ENCODE data around the gene ITFG1.
"Not testable (repeated sequence)": the region's sequence is repeated elsewhere in the genome, so short reads cannot be mapped to it uniquely, and the experiment has no call there.

Gene ITFG1

DNA sequence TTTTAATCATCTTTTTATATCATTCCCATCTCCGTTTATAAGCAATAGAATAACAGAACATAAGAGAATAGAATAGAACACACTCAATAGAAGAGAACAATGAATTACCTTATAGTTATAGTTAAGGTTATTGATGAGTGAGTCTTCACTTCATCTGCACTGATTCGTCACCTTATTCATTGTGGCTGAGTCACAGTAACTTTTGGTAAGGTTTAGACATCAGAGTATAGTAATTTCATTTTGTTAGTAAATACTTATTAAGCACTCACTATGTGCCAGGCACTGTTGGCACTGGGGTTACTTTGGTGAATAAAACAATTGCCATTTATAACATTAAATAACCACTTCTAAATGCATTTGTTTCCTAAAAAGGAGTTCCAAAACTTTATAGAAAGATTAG is 22.8 kb upstream of the ITFG1 start:
- no peak overlapping the region for H3K4me3 Mint-ChIP-seq
- no peak overlapping the region for H3K27ac Mint-ChIP-seq
- no peaks in the 10 kb centered on the region for H3K9me3 Mint-ChIP-seq
- peaks cover 16% of the 10 kb centered on the region for H3K36me3 Mint-ChIP-seq
- CTCF ChIA-PET, result no interaction called here
- no peak for DNase-seq
- peaks cover 3% of the 10 kb centered on the region for H3K4me1 Mint-ChIP-seq
- no peaks in the 10 kb centered on the region for H3K27me3 Mint-ChIP-seq

- CTCF ChIA-PET, result no interaction called here
- peak overlapping the region; percentile 49 for H3K27ac Mint-ChIP-seq
- peaks cover 9% of the 10 kb centered on the region for H3K36me3 Mint-ChIP-seq
- H3K4me1 Mint-ChIP-seq, result peaks cover 3% of the 10 kb centered on the region
- H3K4me3 Mint-ChIP-seq, result no peak overlapping the region
- H3K27me3 Mint-ChIP-seq, result no peaks in the 10 kb centered on the region
- no peak for DNase-seq
- no peaks in the 10 kb centered on the region for H3K9me3 Mint-ChIP-seq
Measured at GRCh38 chr16:47481698-47482374, 21.0 kb upstream of the ITFG1 start.

DNA sequence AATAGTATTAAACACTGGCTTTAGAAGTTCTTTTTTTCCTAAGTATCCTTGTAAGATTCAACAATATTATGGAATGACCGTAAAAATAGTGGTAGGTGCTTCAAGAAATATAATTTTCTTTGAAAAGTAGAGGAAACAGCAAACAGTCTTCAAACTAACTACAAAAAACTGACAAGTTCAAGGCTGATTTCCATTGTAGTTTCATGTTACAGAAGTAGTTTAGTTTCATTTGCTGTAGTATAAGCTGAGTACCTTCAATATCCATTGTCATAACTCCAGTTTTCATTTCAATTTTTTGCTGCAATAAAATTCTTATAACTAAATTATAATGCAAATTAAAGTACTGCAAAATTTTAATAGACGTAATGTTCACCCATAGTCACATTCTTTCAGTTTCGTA is 19.5 kb upstream of the ITFG1 start:
- peaks cover 8% of the 10 kb centered on the region for H3K36me3 Mint-ChIP-seq
- CTCF ChIA-PET, result no interaction called here
- no peak for DNase-seq
- H3K27ac Mint-ChIP-seq, result no peak overlapping the region
- H3K27me3 Mint-ChIP-seq, result no peaks in the 10 kb centered on the region
- H3K9me3 Mint-ChIP-seq, result no peaks in the 10 kb centered on the region
- H3K4me1 Mint-ChIP-seq, result peaks cover 3% of the 10 kb centered on the region
- H3K4me3 Mint-ChIP-seq, result no peak overlapping the region

- CTCF ChIA-PET, result no interaction called here
Measured at GRCh38 chr16:47477679-47478078, 16.8 kb upstream of the ITFG1 start.

GRCh38 chr16:47476654-47477345 is 15.9 kb upstream of the ITFG1 start:
- Mint-ChIP-seq H3K27ac (no peak overlapping the region), H3K9me3 (no peaks in the 10 kb centered on the region), H3K36me3 (peaks cover 8% of the 10 kb centered on the region), H3K4me3 (no peak overlapping the region), H3K4me1 (no peaks in the 10 kb centered on the region), H3K27me3 (no peaks in the 10 kb centered on the region)
- CTCF ChIA-PET, result no interaction called here
- DNase-seq, result no peak

More at GRCh38 chr16:47477679-47478078, 16.8 kb upstream of the ITFG1 start:
- no peaks in the 10 kb centered on the region for H3K4me1 Mint-ChIP-seq
- no peak overlapping the region for H3K4me3 Mint-ChIP-seq
- no peaks in the 10 kb centered on the region for H3K27me3 Mint-ChIP-seq
- peaks cover 8% of the 10 kb centered on the region for H3K36me3 Mint-ChIP-seq
- no peak for DNase-seq
- no peak overlapping the region for H3K27ac Mint-ChIP-seq
- H3K9me3 Mint-ChIP-seq, result no peaks in the 10 kb centered on the region

- Mint-ChIP-seq H3K27ac (no peak overlapping the region), H3K9me3 (no peaks in the 10 kb centered on the region), H3K4me3 (no peak overlapping the region), H3K4me1 (no peaks in the 10 kb centered on the region), H3K27me3 (no peaks in the 10 kb centered on the region), H3K36me3 (peaks cover 12% of the 10 kb centered on the region)
- CTCF ChIA-PET, result interaction anchor here (0.6 kb wide), 1 partner anchor 351 kb away, joined by 3 read pairs; no protein-coding TSS in a partner anchor
- DNase-seq, result no peak
Measured at GRCh38 chr16:47475786-47476185, 14.9 kb upstream of the ITFG1 start.

DNA sequence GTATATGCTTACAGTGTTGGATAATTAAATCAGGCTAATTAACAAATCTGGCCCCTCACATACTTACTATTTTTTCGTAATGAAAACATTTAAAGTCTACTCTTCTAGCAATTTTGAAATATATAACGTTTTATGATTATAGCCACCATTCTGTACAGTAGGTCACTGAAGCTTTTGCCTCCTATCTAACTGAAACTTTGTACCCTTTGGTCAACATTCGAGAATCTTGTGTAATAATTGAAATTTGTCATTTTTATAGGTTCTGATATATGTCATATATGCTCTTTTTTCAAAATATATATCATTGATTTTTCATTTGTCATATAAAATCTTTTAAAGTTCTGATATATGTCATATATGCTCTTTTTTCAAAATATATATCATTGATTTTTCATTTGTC is 12.9 kb upstream of the ITFG1 start:
- H3K27me3 Mint-ChIP-seq, result no peaks in the 10 kb centered on the region
- no peaks in the 10 kb centered on the region for H3K4me1 Mint-ChIP-seq
- CTCF ChIA-PET, result no interaction called here
- H3K27ac Mint-ChIP-seq, result no peak overlapping the region
- peaks cover 8% of the 10 kb centered on the region for H3K36me3 Mint-ChIP-seq
- no peak for DNase-seq
- H3K4me3 Mint-ChIP-seq, result no peak overlapping the region
- H3K9me3 Mint-ChIP-seq, result no peaks in the 10 kb centered on the region

GRCh38 chr16:47473004-47473403 is 12.1 kb upstream of the ITFG1 start:
- H3K4me3 Mint-ChIP-seq, CTCF ChIA-PET, DNase-seq, H3K9me3 Mint-ChIP-seq, H3K27ac Mint-ChIP-seq, H3K27me3 Mint-ChIP-seq, H3K36me3 Mint-ChIP-seq, H3K4me1 Mint-ChIP-seq: not testable (repeated sequence)

GRCh38 chr16:47470810-47471209 is 9.9 kb upstream of the ITFG1 start:
- H3K36me3 Mint-ChIP-seq, result peaks cover 11% of the 10 kb centered on the region
- CTCF ChIA-PET, result no interaction called here
- no peaks in the 10 kb centered on the region for H3K4me1 Mint-ChIP-seq
- H3K4me3 Mint-ChIP-seq, result no peak overlapping the region
- H3K9me3 Mint-ChIP-seq, result no peaks in the 10 kb centered on the region
- no peak for DNase-seq
- no peaks in the 10 kb centered on the region for H3K27me3 Mint-ChIP-seq
- no peak overlapping the region for H3K27ac Mint-ChIP-seq

DNA sequence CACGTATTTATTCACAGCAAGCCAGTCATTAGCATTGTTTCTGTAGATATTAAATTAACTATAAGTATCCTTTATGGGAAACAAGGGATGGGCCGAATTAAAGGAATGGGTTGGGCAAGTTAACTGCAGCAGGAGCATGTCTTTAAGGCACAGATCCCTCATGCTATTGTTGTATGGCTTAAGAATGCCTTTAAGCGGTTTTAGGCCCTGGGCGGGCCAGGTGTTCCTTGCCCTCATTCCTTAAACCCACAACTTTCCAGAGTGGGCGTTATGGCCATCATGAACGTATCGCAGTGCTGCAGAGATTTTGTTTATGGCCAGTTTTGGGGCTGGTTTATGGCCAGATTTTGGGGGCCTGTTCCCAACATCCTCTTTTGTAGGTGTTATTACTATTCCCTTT is 9.3 kb upstream of the ITFG1 start:
- Mint-ChIP-seq H3K9me3 (no peaks in the 10 kb centered on the region), H3K27me3 (no peaks in the 10 kb centered on the region), H3K36me3 (peaks cover 9% of the 10 kb centered on the region), H3K4me1 (peaks cover 2% of the 10 kb centered on the region), H3K27ac (no peak overlapping the region), H3K4me3 (no peak overlapping the region)
- CTCF ChIA-PET, result no interaction called here
- DNase-seq, result no peak

DNA sequence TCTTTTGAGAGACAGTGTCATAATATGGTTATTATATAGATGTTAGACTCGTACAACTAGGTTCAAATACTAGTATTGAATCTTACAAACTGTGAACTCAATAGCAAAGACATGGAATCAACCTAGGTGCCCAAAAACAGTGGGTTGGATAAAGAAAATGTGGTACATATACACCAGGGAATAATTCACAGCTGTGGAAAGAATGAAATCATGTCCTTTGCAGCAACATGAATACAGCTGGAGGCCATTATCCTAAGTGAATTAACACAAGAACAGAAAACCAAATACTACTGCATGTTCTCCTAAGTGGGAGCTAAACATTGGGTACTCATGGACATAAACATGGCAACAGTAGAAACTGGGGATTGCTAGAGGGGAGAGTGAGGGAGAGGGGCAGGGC is 8.4 kb upstream of the ITFG1 start:
- no peak for DNase-seq
- no peaks in the 10 kb centered on the region for H3K9me3 Mint-ChIP-seq
- H3K4me1 Mint-ChIP-seq, result peaks cover 3% of the 10 kb centered on the region
- H3K4me3 Mint-ChIP-seq, result no peak overlapping the region
- peaks cover 9% of the 10 kb centered on the region for H3K36me3 Mint-ChIP-seq
- H3K27me3 Mint-ChIP-seq, result no peaks in the 10 kb centered on the region
- no peak overlapping the region for H3K27ac Mint-ChIP-seq
- CTCF ChIA-PET, result no interaction called here

DNA sequence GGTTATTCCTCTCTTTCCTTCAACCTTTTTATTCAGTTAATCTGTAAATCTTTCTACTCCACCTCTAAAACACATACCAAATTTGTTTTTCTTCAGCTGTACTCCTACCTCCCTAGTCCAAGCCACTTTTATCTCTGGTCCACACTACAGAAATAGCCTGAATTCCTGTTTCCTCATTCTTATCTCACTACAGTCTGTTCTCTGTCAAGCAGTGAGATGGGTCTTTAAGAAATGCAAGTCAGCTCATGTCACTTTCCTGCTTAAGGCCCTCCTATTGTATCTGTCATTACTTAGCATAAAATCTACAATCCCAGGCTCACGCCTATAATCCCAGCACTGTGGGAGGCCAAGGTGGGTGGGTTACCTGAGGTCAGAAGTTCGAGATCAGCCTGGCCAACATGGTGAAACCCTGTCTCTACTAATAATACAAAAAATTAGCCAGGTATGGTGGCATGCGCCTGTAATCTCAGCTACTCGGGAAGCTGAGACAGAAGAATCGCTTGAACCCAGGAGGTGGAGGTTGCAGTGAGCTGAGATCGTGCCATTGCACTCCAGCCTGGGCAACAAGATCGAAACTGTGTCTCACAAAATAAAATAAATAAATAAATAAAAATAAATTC is 7.3 kb upstream of the ITFG1 start:
- CTCF ChIA-PET, H3K9me3 Mint-ChIP-seq, H3K4me3 Mint-ChIP-seq, H3K27ac Mint-ChIP-seq, H3K27me3 Mint-ChIP-seq, DNase-seq: not testable (repeated sequence)
- Mint-ChIP-seq H3K4me1 (peaks cover 12% of the 10 kb centered on the region), H3K36me3 (peaks cover 15% of the 10 kb centered on the region)

GRCh38 chr16:47467501-47467900 is 6.6 kb upstream of the ITFG1 start:
- no peak overlapping the region for H3K4me3 Mint-ChIP-seq
- H3K4me1 Mint-ChIP-seq, result peaks cover 18% of the 10 kb centered on the region
- no peak overlapping the region for H3K27ac Mint-ChIP-seq
- CTCF ChIA-PET, result no interaction called here
- no peak for DNase-seq
- peaks cover 15% of the 10 kb centered on the region for H3K36me3 Mint-ChIP-seq
- H3K9me3 Mint-ChIP-seq, result no peaks in the 10 kb centered on the region
- no peaks in the 10 kb centered on the region for H3K27me3 Mint-ChIP-seq

- no peak overlapping the region for H3K4me3 Mint-ChIP-seq
- no peaks in the 10 kb centered on the region for H3K9me3 Mint-ChIP-seq
- H3K36me3 Mint-ChIP-seq, result peaks cover 15% of the 10 kb centered on the region
- CTCF ChIA-PET, result no interaction called here
- H3K4me1 Mint-ChIP-seq, result peaks cover 26% of the 10 kb centered on the region
- H3K27ac Mint-ChIP-seq, result no peak overlapping the region
- DNase-seq, result no peak
- H3K27me3 Mint-ChIP-seq, result no peaks in the 10 kb centered on the region
Measured at GRCh38 chr16:47465919-47466630, 5.2 kb upstream of the ITFG1 start.
